SU-DHL-6 (cell line): ENCODE measurements around the gene ADCY5.

ENCODE experiments used
- H2AFZ ChIP-seq: fragments of 200-600 bp; sonication (generic); 2 replicates; pipeline ENCODE4 v1.6.1; 2014; ENCODE audit warnings: low read depth, mild to moderate bottlenecking, moderate library complexity, mixed read lengths, antibody characterized with exemption, low read length; ENCODE audit not compliant: severe bottlenecking
- H3F3A ChIP-seq: fragments of 200-600 bp; shearing (Covaris generic); 2 replicates; pipeline ENCODE4 v1.6.0; 2016; ENCODE audit warnings: antibody characterized with exemption, mild to moderate bottlenecking; ENCODE audit not compliant: insufficient read depth
- H3K27ac ChIP-seq: fragments of 200-600 bp; sonication (generic); 2 replicates; pipeline ENCODE4 v1.5.1; 2016; ENCODE audit warnings: low read depth, mild to moderate bottlenecking, low read length, moderate library complexity, mixed read lengths
- H3K27me3 ChIP-seq: fragments of 200-600 bp; sonication (generic), shearing (Covaris generic); 2 replicates; pipeline ENCODE4 v1.6.0; 2014; ENCODE audit warnings: mild to moderate bottlenecking, low read length
- H3K36me3 ChIP-seq: fragments of 200-600 bp; sonication (generic); 2 replicates; pipeline ENCODE4 v1.6.1; 2014; ENCODE audit warnings: mild to moderate bottlenecking, low read length, mixed read lengths
- H3K4me2 ChIP-seq: fragments of 300-600, 200-600 bp; shearing (Covaris generic), sonication (generic); 2 replicates; pipeline ENCODE4 v1.6.0; 2014; ENCODE audit warnings: low read length, low read depth, mild to moderate bottlenecking; ENCODE audit not compliant: poor library complexity, severe bottlenecking
- H3K4me3 ChIP-seq: fragments of 200-600 bp; sonication (generic); 2 replicates; pipeline ENCODE4 v1.5.1; 2014; ENCODE audit warnings: antibody characterized with exemption, low read length, mild to moderate bottlenecking, mixed read lengths; ENCODE audit not compliant: insufficient read depth, poor library complexity, severe bottlenecking
- H3K79me2 ChIP-seq: fragments of 200-600 bp; sonication (generic); 2 replicates; pipeline ENCODE4 v1.6.1; 2014; ENCODE audit warnings: mild to moderate bottlenecking, low read length, moderate library complexity; ENCODE audit not compliant: insufficient read depth
- H3K9ac ChIP-seq: fragments of 200-600 bp; sonication (generic); 2 replicates; pipeline ENCODE4 v1.7.0; 2014; ENCODE audit warnings: mild to moderate bottlenecking, low read length
- H3K9me2 ChIP-seq: fragments of 200-600 bp; sonication (generic); replicated peaks from 2 replicates; pipeline ENCODE4 v1.6.1; 2014; ENCODE audit warnings: low read length; ENCODE audit not compliant: insufficient read depth
- H3K9me3 ChIP-seq: fragments of 200-600 bp; sonication (generic); 2 replicates; pipeline ENCODE4 v1.6.1; 2014; ENCODE audit warnings: low read length, mixed read lengths; ENCODE audit not compliant: insufficient read depth
- H4K20me1 ChIP-seq: fragments of 200-600 bp; sonication (generic); 2 replicates; pipeline ENCODE4 v1.6.1; 2014; ENCODE audit warnings: low read depth, mild to moderate bottlenecking, antibody characterized with exemption, low read length, moderate library complexity, mixed read lengths
- EZH2phosphoT487 ChIP-seq: fragments of 200-600 bp; sonication (generic), shearing (Covaris generic); conservative IDR thresholded peaks from 2 replicates; pipeline ENCODE4 v1.6.1; 2018; ENCODE audit warnings: mild to moderate bottlenecking, antibody characterized with exemption, low read length, moderate library complexity, mixed read lengths
- TF ChIP-seq, protein P1 (sequence below): fragments of 200-600 bp; sonication (generic); IDR thresholded peaks from one replicate; pipeline ENCODE4 v1.5.1; 2017; ENCODE audit warnings: antibody characterized with exemption, mild to moderate bottlenecking, low read length, moderate library complexity; ENCODE audit not compliant: insufficient read depth, poor library complexity, severe bottlenecking

Gene ADCY5

DNA sequence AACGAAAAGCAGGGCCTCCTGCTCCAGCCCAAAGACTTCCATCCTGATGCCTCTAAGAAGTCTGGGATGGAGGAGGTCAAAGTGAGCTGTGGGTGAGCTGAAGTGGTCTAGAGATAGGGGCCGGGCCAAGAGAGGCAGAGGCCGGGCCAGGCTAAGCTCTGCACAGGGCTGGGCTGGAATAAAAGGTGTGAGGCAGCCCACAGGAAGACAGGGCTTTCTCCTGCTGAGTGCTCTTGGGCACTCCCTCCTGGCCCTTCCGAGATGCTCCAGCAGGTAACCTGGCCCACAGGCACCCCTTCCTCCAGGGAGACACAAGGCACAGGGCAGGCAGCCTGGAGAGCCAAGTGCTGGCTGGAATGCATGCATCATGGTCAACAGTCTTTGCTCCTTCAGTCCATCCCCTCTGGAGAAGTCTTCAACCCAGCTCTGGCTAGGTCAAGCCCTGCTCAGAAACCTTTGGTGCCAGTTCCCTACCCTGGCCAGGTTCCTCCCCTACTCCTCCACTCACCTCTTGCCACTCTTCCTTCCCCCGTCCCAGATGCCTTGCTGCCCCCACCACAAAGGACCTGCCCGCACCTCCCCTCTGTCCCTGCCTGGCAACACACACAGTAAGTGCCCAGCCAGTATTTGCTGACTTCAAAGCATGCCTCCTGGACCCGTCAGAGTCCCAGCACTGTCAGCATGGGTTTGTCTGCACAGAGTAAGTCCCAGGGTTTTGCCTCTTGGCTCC, 153.6 kb downstream of the ADCY5 start:
- TF ChIP-seq EZH2phosphoT487: no peak
- TF ChIP-seq, protein P1, sequence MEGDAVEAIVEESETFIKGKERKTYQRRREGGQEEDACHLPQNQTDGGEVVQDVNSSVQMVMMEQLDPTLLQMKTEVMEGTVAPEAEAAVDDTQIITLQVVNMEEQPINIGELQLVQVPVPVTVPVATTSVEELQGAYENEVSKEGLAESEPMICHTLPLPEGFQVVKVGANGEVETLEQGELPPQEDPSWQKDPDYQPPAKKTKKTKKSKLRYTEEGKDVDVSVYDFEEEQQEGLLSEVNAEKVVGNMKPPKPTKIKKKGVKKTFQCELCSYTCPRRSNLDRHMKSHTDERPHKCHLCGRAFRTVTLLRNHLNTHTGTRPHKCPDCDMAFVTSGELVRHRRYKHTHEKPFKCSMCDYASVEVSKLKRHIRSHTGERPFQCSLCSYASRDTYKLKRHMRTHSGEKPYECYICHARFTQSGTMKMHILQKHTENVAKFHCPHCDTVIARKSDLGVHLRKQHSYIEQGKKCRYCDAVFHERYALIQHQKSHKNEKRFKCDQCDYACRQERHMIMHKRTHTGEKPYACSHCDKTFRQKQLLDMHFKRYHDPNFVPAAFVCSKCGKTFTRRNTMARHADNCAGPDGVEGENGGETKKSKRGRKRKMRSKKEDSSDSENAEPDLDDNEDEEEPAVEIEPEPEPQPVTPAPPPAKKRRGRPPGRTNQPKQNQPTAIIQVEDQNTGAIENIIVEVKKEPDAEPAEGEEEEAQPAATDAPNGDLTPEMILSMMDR: no peak
- Histone ChIP-seq H3K4me3 (no peak overlapping the region), H3K36me3 (no peaks in the 10 kb centered on the region), H3K9ac (no peak overlapping the region), H3F3A (no peaks in the 10 kb centered on the region), H3K9me2 (no peaks in the 10 kb centered on the region), H3K27ac (no peak overlapping the region), H3K79me2 (no peaks in the 10 kb centered on the region), H2AFZ (no peak overlapping the region), H4K20me1 (no peaks in the 10 kb centered on the region), H3K27me3 (no peaks in the 10 kb centered on the region), H3K9me3 (no peaks in the 10 kb centered on the region), H3K4me2 (no peak overlapping the region)

DNA sequence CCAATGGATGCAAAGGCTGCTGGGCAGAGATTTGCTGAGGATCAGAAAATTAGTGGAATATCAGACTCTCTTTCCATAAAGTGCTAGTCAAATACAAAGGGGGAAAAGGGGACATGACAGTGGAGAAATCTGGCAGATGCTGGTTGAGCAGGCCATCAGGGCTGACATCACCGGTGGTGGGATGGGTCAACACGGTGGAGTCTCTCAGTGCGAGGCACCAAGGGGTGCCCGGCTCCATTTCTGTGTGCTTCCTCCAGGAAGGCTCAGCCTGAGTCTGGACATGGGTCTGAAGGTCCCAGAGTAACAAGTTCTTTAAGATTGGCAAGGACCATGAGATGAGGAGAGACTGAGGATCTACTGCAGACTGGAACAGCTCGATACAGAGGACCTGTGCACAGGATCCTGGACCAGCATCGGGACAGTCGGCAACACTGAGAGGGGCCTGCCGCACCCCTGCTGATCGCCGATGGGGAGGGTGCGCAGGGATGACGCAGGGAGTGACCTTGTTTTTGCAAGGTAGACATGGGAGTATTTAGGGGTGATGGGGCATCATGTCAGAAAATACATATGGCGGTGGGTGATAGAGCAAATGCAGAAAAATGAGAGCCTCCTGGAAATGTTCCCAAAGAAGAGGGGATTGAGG, 154.5 kb downstream of the ADCY5 start:
- Histone ChIP-seq H3K4me3 (no peak overlapping the region), H3K9ac (no peak overlapping the region), H3K27me3 (no peaks in the 10 kb centered on the region), H2AFZ (no peak overlapping the region), H3K79me2 (no peaks in the 10 kb centered on the region), H3K9me3 (no peaks in the 10 kb centered on the region), H3K36me3 (no peaks in the 10 kb centered on the region), H3K9me2 (no peaks in the 10 kb centered on the region), H3K4me2 (no peak overlapping the region), H3K27ac (no peak overlapping the region), H4K20me1 (no peaks in the 10 kb centered on the region), H3F3A (no peaks in the 10 kb centered on the region)
- TF ChIP-seq, protein P1: no peak
- TF ChIP-seq EZH2phosphoT487: no peak

DNA sequence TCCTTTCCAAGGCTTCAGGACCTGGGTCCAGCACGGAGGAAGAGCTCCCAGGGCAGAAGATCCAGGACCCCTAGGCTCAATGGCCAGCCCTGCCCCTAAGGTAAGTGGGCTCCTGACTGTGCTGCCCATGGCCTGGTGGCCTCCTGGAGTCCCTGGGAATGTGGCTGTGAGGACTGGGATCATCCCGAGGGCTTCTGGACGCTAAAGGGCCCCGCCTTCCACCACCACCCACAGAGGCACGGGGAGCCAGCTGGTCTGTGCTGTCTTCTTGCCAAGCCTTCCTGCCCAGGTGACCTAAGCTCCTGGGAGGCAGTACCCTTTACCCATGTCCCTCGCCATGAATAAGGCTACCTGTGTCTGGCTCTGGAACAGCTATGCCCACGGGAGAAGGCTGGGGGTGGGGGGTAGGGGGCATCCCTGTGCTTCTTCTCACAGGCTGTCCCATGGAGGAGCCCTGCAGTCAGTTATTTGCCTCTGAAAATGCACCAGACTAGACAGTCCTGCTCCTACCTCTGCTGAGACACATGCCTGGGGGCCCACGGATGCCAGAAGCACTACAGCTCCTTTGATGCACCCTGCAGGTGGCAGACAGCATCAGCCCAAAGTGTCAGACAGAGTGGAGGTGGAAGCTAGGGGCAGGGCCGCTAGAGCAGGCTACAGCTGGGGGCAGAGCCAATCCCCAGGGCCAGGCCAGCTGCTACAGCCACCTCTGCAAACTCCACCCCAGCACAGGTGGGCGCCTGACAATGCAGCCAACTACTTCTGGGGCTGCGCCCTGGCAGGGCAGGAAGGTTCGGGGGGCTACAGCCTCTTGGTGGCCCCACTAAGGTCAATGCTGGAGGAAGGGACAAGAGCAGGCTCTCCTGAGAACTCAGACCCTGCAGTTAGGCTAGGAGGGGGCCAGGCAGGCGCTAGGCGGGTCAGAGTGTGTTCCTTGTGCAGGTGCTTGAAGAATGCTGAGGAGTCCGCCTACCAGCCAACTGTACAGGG, 156.3 kb downstream of the ADCY5 start:
- no peak overlapping the region for H3K27ac ChIP-seq
- no peaks in the 10 kb centered on the region for H3F3A ChIP-seq
- H3K36me3 ChIP-seq: no peaks in the 10 kb centered on the region
- H3K4me2 ChIP-seq: no peak overlapping the region
- no peaks in the 10 kb centered on the region for H3K79me2 ChIP-seq
- H3K4me3 ChIP-seq: no peak overlapping the region
- H3K9me2 ChIP-seq: no peaks in the 10 kb centered on the region
- no peaks in the 10 kb centered on the region for H3K9me3 ChIP-seq
- no peak overlapping the region for H2AFZ ChIP-seq
- no peak overlapping the region for H3K9ac ChIP-seq
- TF ChIP-seq, protein P1: no peak
- no peak for TF ChIP-seq EZH2phosphoT487
- no peaks in the 10 kb centered on the region for H4K20me1 ChIP-seq
- H3K27me3 ChIP-seq: no peaks in the 10 kb centered on the region
